H1 (cell line): ENCODE results near the gene METRN.
A peak's percentile ranks its signal among the peaks of the same experiment; 100 is the strongest.

Experiments
- BCL11A ChIP-seq, 2 experiments: IDR thresholded peaks; one replicate each; pipeline ENCODE4 v1.6.1; 2011; ENCODE audit warnings: low read depth in 2 of 2, low read length in 2 of 2, mild to moderate bottlenecking in 2 of 2
- BRCA1 ChIP-seq: IDR thresholded peaks from 2 replicates; pipeline ENCODE4 v1.6.1; 2012; ENCODE audit warnings: low read depth, low read length, improper control_type of control experiment
- CHD1 ChIP-seq: IDR thresholded peaks from 2 replicates; pipeline ENCODE4 v1.6.1; 2012; ENCODE audit warnings: low read depth, low read length, improper control_type of control experiment
- CTCF ChIP-seq, 3 experiments: IDR thresholded peaks; 1 replicate in 2 of 3; 2 replicates in 1 of 3; pipeline versions ENCODE4 v1.5.1 to v1.6.1; 2011; ENCODE audit warnings: low read length in 3 of 3, mild to moderate bottlenecking in 3 of 3, inconsistent platforms in 2 of 3, low read depth in 1 of 3, moderate library complexity in 1 of 3; ENCODE audit not compliant: insufficient read depth in 1 of 3; ENCODE audit errors: control extremely low read depth in 1 of 3
- EP300 ChIP-seq, 2 experiments: IDR thresholded peaks; 1 replicate in 1 of 2; 2 replicates in 1 of 2; pipeline ENCODE4 v1.6.1; 2011 to 2012; ENCODE audit warnings: low read depth in 2 of 2, low read length in 2 of 2, mild to moderate bottlenecking in 2 of 2, borderline replicate concordance in 1 of 2, inconsistent platforms in 1 of 2, moderate library complexity in 1 of 2
- EZH2 ChIP-seq: fragments of 200-600 bp; sonication (generic); IDR thresholded peaks from 2 replicates; pipeline ENCODE4 v1.7.1; 2012; ENCODE audit warnings: low read depth, mild to moderate bottlenecking, moderate library complexity, low read length, inconsistent platforms; ENCODE audit not compliant: severe bottlenecking
- MAFK ChIP-seq: IDR thresholded peaks from 2 replicates; pipeline ENCODE4 v1.6.1; 2012; ENCODE audit warnings: low read depth, mild to moderate bottlenecking, improper control_type of control experiment, low read length
- MAX ChIP-seq: IDR thresholded peaks from 2 replicates; pipeline ENCODE4 v1.6.1; 2012; ENCODE audit warnings: inconsistent platforms
- NANOG ChIP-seq: IDR thresholded peaks from 2 replicates; pipeline ENCODE4 v1.6.1; 2011; ENCODE audit warnings: low read length, low read depth, mild to moderate bottlenecking, inconsistent platforms; ENCODE audit not compliant: insufficient read depth, poor library complexity, severe bottlenecking
- POLR2A ChIP-seq, 2 experiments: IDR thresholded peaks; 1 replicate in 1 of 2; 2 replicates in 1 of 2; pipeline ENCODE4 v1.6.1; 2011; ENCODE audit warnings: low read depth in 2 of 2, low read length in 2 of 2, mild to moderate bottlenecking in 2 of 2; ENCODE audit errors: control extremely low read depth in 1 of 2
- POLR2AphosphoS5 ChIP-seq: IDR thresholded peaks from 2 replicates; pipeline ENCODE4 v1.6.1; 2011; ENCODE audit warnings: low read depth, low read length
- SP2 ChIP-seq: IDR thresholded peaks from 2 replicates; pipeline ENCODE4 v1.6.1; 2012; ENCODE audit warnings: mild to moderate bottlenecking, low read length, inconsistent platforms
- TEAD4 ChIP-seq: IDR thresholded peaks from 2 replicates; pipeline ENCODE4 v1.6.1; 2012; ENCODE audit warnings: low read depth, low read length, inconsistent platforms, mixed read lengths
- YY1 ChIP-seq: IDR thresholded peaks from 2 replicates; pipeline ENCODE4 v1.6.1; 2011; ENCODE audit warnings: low read depth, mild to moderate bottlenecking, low read length

GRCh38 chr16:715477-716199 is 720 bp downstream of the METRN start:
- no peak for TF ChIP-seq MAFK
- peak in 2 of 3 experiments; percentile 22 to 53; a peak in 3 of 4 replicates for TF ChIP-seq CTCF (IDR thresholded peaks at IDR 0.05; ENCODE audit: control extremely low read depth in 1 of 3, insufficient read depth in 1 of 3, low read depth in 1 of 3, low read length in 3 of 3)
- TF ChIP-seq NANOG, result no peak
- TF ChIP-seq BRCA1, result no peak
- no peak for TF ChIP-seq YY1
- TF ChIP-seq SP2, result no peak
- TF ChIP-seq POLR2A (IDR thresholded peaks at IDR 0.05; ENCODE audit: control extremely low read depth in 1 of 2, low read depth in 2 of 2, low read length in 2 of 2), result no peak
- TF ChIP-seq MAX, result peak; percentile 30; the same call in 1 of the 2 replicates
- no peak for TF ChIP-seq CHD1
- no peak for TF ChIP-seq TEAD4
- no peak for TF ChIP-seq POLR2AphosphoS5
- TF ChIP-seq EP300 (IDR thresholded peaks at IDR 0.05; ENCODE audit: borderline replicate concordance in 1 of 2, low read depth in 2 of 2, low read length in 2 of 2), result no peak
- no peak for TF ChIP-seq BCL11A (IDR thresholded peaks at IDR 0.05; ENCODE audit: low read depth in 2 of 2, low read length in 2 of 2)
- TF ChIP-seq EZH2, result no peak
